NT2/D1 (cell line): ENCODE measurements around the gene AVL9.
"Not testable (repeated sequence)": the region's sequence is repeated elsewhere in the genome, so short reads cannot be mapped to it uniquely, and the experiment has no call there.

Experiments used
- DNase-seq: peaks from one replicate; pipeline ENCODE4 v3.0.0-alpha.2; 2011; ENCODE audit warnings: low read depth, low spot score
- H3K27me3 ChIP-seq: 2 replicates; pipeline ENCODE4 v1.6.0; 2011; ENCODE audit warnings: mild to moderate bottlenecking; ENCODE audit not compliant: insufficient read length, insufficient read depth
- H3K36me3 ChIP-seq: 2 replicates; pipeline ENCODE4 v1.6.1; 2011; ENCODE audit warnings: mild to moderate bottlenecking, low read length, mixed read lengths; ENCODE audit not compliant: insufficient read depth, insufficient read length
- H3K4me1 ChIP-seq: 2 replicates; pipeline ENCODE4 v1.5.1; 2011; ENCODE audit not compliant: insufficient read depth, insufficient read length
- H3K4me3 ChIP-seq: 2 replicates; pipeline ENCODE4 v1.5.1; 2011; ENCODE audit warnings: low read depth; ENCODE audit not compliant: insufficient read length
- H3K9ac ChIP-seq: 2 replicates; pipeline ENCODE4 v1.6.0; 2011; ENCODE audit warnings: low read depth; ENCODE audit not compliant: insufficient read length
- H3K9me3 ChIP-seq: 2 replicates; pipeline ENCODE4 v1.5.1; 2011; ENCODE audit warnings: mild to moderate bottlenecking, low read length; ENCODE audit not compliant: insufficient read depth
- SUZ12 ChIP-seq: IDR thresholded peaks from 2 replicates; pipeline ENCODE4 v1.6.1; 2011; ENCODE audit not compliant: insufficient read length, insufficient read depth; ENCODE audit errors: extremely low read depth
- YY1 ChIP-seq: IDR thresholded peaks from 2 replicates; pipeline ENCODE4 v1.6.1; 2011; ENCODE audit not compliant: insufficient read length, insufficient read depth
- ZNF274 ChIP-seq: IDR thresholded peaks from 2 replicates; pipeline ENCODE4 v1.6.1; 2011; ENCODE audit warnings: mild to moderate bottlenecking, low read depth, low read length

The AVL9 gene

GRCh38 chr7:32588657-32589056 lies 93.4 kb downstream of the AVL9 start:
- no peak for DNase-seq
- Histone ChIP-seq H3K4me3 (no peak overlapping the region), H3K9me3 (no peaks in the 10 kb centered on the region), H3K4me1 (no peaks in the 10 kb centered on the region), H3K36me3 (peaks cover 12% of the 10 kb centered on the region), H3K9ac (no peak overlapping the region), H3K27me3 (no peaks in the 10 kb centered on the region)
- TF ChIP-seq ZNF274 (no peak), YY1 (no peak), SUZ12 (no peak)

GRCh38 chr7:32591938-32592337 lies 96.6 kb downstream of the AVL9 start:
- Histone ChIP-seq H3K4me1 (no peaks in the 10 kb centered on the region), H3K9ac (no peak overlapping the region), H3K9me3 (no peaks in the 10 kb centered on the region), H3K27me3 (no peaks in the 10 kb centered on the region), H3K4me3 (no peak overlapping the region), H3K36me3 (no peaks in the 10 kb centered on the region)
- no peak for DNase-seq
- TF ChIP-seq SUZ12, result no peak
- TF ChIP-seq ZNF274, result no peak
- TF ChIP-seq YY1, result no peak

GRCh38 chr7:32592701-32593100 lies 97.4 kb downstream of the AVL9 start:
- H3K27me3 ChIP-seq, result no peaks in the 10 kb centered on the region
- H3K9me3 ChIP-seq, result no peaks in the 10 kb centered on the region
- no peaks in the 10 kb centered on the region for H3K36me3 ChIP-seq
- no peak overlapping the region for H3K9ac ChIP-seq
- no peak for TF ChIP-seq ZNF274
- no peak for TF ChIP-seq SUZ12
- no peak for TF ChIP-seq YY1
- H3K4me3 ChIP-seq, result no peak overlapping the region
- DNase-seq, result no peak
- H3K4me1 ChIP-seq, result no peaks in the 10 kb centered on the region

- no peaks in the 10 kb centered on the region for H3K9me3 ChIP-seq
- no peak overlapping the region for H3K4me3 ChIP-seq
- H3K9ac ChIP-seq, result no peak overlapping the region
- no peak for DNase-seq
- H3K4me1 ChIP-seq, result no peaks in the 10 kb centered on the region
- no peaks in the 10 kb centered on the region for H3K27me3 ChIP-seq
- TF ChIP-seq YY1 (no peak), SUZ12 (no peak), ZNF274 (no peak)
- H3K36me3 ChIP-seq, result no peaks in the 10 kb centered on the region
These were observed 99.7 kb downstream of the AVL9 start for GRCh38 chr7:32594965-32595490.

GRCh38 chr7:32601196-32601595 lies 105.9 kb downstream of the AVL9 start:
- H3K36me3 ChIP-seq, H3K27me3 ChIP-seq, DNase-seq, H3K9ac ChIP-seq, H3K4me1 ChIP-seq, H3K4me3 ChIP-seq: not testable (repeated sequence)
- peaks cover 24% of the 10 kb centered on the region for H3K9me3 ChIP-seq

GRCh38 chr7:32602470-32602869 lies 107.2 kb downstream of the AVL9 start:
- DNase-seq, result no peak
- Histone ChIP-seq H3K9me3 (peaks cover 24% of the 10 kb centered on the region), H3K4me3 (no peak overlapping the region), H3K4me1 (no peaks in the 10 kb centered on the region), H3K9ac (no peak overlapping the region), H3K27me3 (no peaks in the 10 kb centered on the region), H3K36me3 (no peaks in the 10 kb centered on the region)
- TF ChIP-seq ZNF274, result no peak
- TF ChIP-seq YY1, result no peak
- no peak for TF ChIP-seq SUZ12

GRCh38 chr7:32603492-32603891 lies 108.2 kb downstream of the AVL9 start:
- DNase-seq, H3K27me3 ChIP-seq, H3K4me1 ChIP-seq, H3K4me3 ChIP-seq, H3K9ac ChIP-seq, H3K36me3 ChIP-seq: not testable (repeated sequence)
- peaks cover 24% of the 10 kb centered on the region for H3K9me3 ChIP-seq

- not testable (repeated sequence) for H3K27me3 ChIP-seq, H3K4me3 ChIP-seq, H3K9ac ChIP-seq, H3K36me3 ChIP-seq, H3K4me1 ChIP-seq
- DNase-seq, result peak; percentile 32
- peaks cover 24% of the 10 kb centered on the region for H3K9me3 ChIP-seq
These were observed 108.8 kb downstream of the AVL9 start for GRCh38 chr7:32604047-32604446.
